Neural progenitor cell (in vitro differentiated cells): ENCODE data around the gene CRYBB1. TPM values are rescaled to one million over a fixed set of nuclear protein-coding genes. Genes with fewer than 3 reads are reported as not detected.

Experiments used
- DNase-seq: peaks from one replicate; pipeline ENCODE4 v3.0.0-alpha.2; 2016; ENCODE audit warnings: low spot score
- H2AFZ ChIP-seq: fragments of 200-600 bp; sonication (generic); replicated peaks from 2 replicates; pipeline ENCODE4 v1.6.1; 2016; ENCODE audit warnings: antibody characterized with exemption
- H3F3A ChIP-seq: fragments of 200-600 bp; sonication (generic); 2 replicates; pipeline ENCODE4 v1.6.1; 2016; ENCODE audit warnings: antibody characterized with exemption, low read depth
- H3K27ac ChIP-seq: fragments of 200-600 bp; sonication (generic); 2 replicates; pipeline ENCODE4 v1.5.1; 2016; ENCODE audit warnings: mild to moderate bottlenecking
- H3K27me3 ChIP-seq: fragments of 200-600 bp; sonication (generic); 2 replicates; pipeline ENCODE4 v1.6.1; 2016; ENCODE audit warnings: mild to moderate bottlenecking, moderate library complexity
- H3K36me3 ChIP-seq: fragments of 200-600 bp; sonication (generic); 2 replicates; pipeline ENCODE4 v1.5.1; 2016
- H3K4me1 ChIP-seq: fragments of 200-600 bp; sonication (generic); 2 replicates; pipeline ENCODE4 v1.6.1; 2016; ENCODE audit warnings: mixed run types
- H3K4me2 ChIP-seq: fragments of 200-600 bp; sonication (generic); 2 replicates; pipeline ENCODE4 v1.6.1; 2016
- H3K4me3 ChIP-seq: fragments of 200-600 bp; sonication (generic); 2 replicates; pipeline ENCODE4 v1.5.1; 2016
- H3K79me2 ChIP-seq: fragments of 200-600 bp; sonication (generic); 2 replicates; pipeline ENCODE4 v1.6.1; 2016; ENCODE audit warnings: low read depth
- H3K9ac ChIP-seq: fragments of 200-600 bp; sonication (generic); 2 replicates; pipeline ENCODE4 v1.6.1; 2016
- H3K9me3 ChIP-seq: fragments of 200-600 bp; sonication (generic); 2 replicates; pipeline ENCODE4 v1.5.1; 2016; ENCODE audit warnings: low read depth
- H4K20me1 ChIP-seq: fragments of 200-600 bp; sonication (generic); 2 replicates; pipeline ENCODE4 v1.6.1; 2016; ENCODE audit warnings: low read depth
- H3K27ac Mint-ChIP-seq: 3 replicates; pipeline ENCODE4 v1.8.0; 2021; ENCODE audit warnings: mixed read lengths
- H3K27me3 Mint-ChIP-seq: 2 replicates; pipeline ENCODE4 v1.8.0; 2022; ENCODE audit warnings: low read depth, mild to moderate bottlenecking, inconsistent platforms, moderate library complexity, mixed read lengths; ENCODE audit not compliant: insufficient read depth
- H3K36me3 Mint-ChIP-seq: 3 replicates; pipeline ENCODE4 v1.8.0; 2021; ENCODE audit warnings: mixed read lengths
- H3K4me1 Mint-ChIP-seq: 3 replicates; pipeline ENCODE4 v1.8.0; 2021; ENCODE audit warnings: mixed read lengths
- H3K4me3 Mint-ChIP-seq: 3 replicates; pipeline ENCODE4 v1.8.0; 2021; ENCODE audit warnings: mild to moderate bottlenecking, moderate library complexity, mixed read lengths
- H3K9me3 Mint-ChIP-seq: 3 replicates; pipeline ENCODE4 v1.8.0; 2020; ENCODE audit warnings: mixed read lengths
- CTCF ChIP-seq: fragments of 200-600 bp; sonication (generic); IDR thresholded peaks from 2 replicates; pipeline ENCODE4 v1.5.1; 2017; ENCODE audit warnings: antibody characterized with exemption, mild to moderate bottlenecking
- EZH2 ChIP-seq: fragments of 200-600 bp; sonication (generic); IDR thresholded peaks from 2 replicates; pipeline ENCODE4 v1.6.1; 2017; ENCODE audit warnings: antibody characterized with exemption, mild to moderate bottlenecking, moderate library complexity
- EZH2phosphoT487 ChIP-seq: fragments of 200-600 bp; sonication (generic); IDR thresholded peaks from 2 replicates; pipeline ENCODE4 v1.6.1; 2017; ENCODE audit warnings: antibody characterized with exemption
- total RNA-seq: library from RNA; depleted of rRNA; stranded (reverse); fragments of >200 nt; gene quantifications from 2 replicates; pipeline ENCODE4 v1.2.3, GENCODE V29; 2015; ENCODE audit warnings: low replicate concordance

CRYBB1 gene
- total RNA-seq, 1 donor from 2014 or later = not detected

GRCh38 chr22:26619510-26619909 is 1.7 kb upstream of the CRYBB1 start:
- Mint-ChIP-seq H3K36me3 (no peaks in the 10 kb centered on the region), H3K4me3 (no peak overlapping the region), H3K4me1 (peaks cover 45% of the 10 kb centered on the region), H3K27me3 (peaks cover 22% of the 10 kb centered on the region), H3K9me3 (no peaks in the 10 kb centered on the region), H3K27ac (no peak overlapping the region)
- no peaks in the 10 kb centered on the region for H3K9me3 ChIP-seq
- DNase-seq = no peak
- no peaks in the 10 kb centered on the region for H4K20me1 ChIP-seq
- no peak overlapping the region for H3K9ac ChIP-seq
- no peaks in the 10 kb centered on the region for H3K36me3 ChIP-seq
- H3K27me3 ChIP-seq = peaks cover 4% of the 10 kb centered on the region
- no peak overlapping the region for H3K27ac ChIP-seq
- no peak overlapping the region for H3K4me3 ChIP-seq
- H3K4me2 ChIP-seq = no peak overlapping the region
- H3F3A ChIP-seq = peaks cover 30% of the 10 kb centered on the region
- no peak for TF ChIP-seq EZH2
- TF ChIP-seq EZH2phosphoT487 = no peak
- TF ChIP-seq CTCF = no peak
- no peak overlapping the region for H2AFZ ChIP-seq
- H3K4me1 ChIP-seq = peaks cover 44% of the 10 kb centered on the region
- H3K79me2 ChIP-seq = no peaks in the 10 kb centered on the region

- Histone ChIP-seq H3K4me1 (peaks cover 52% of the 10 kb centered on the region), H2AFZ (no peak overlapping the region), H3K36me3 (no peaks in the 10 kb centered on the region), H3K27ac (no peak overlapping the region), H3K27me3 (peaks cover 14% of the 10 kb centered on the region), H3K4me3 (no peak overlapping the region), H3F3A (peaks cover 30% of the 10 kb centered on the region), H3K4me2 (no peak overlapping the region), H3K9me3 (no peaks in the 10 kb centered on the region), H4K20me1 (no peaks in the 10 kb centered on the region), H3K9ac (no peak overlapping the region), H3K79me2 (no peaks in the 10 kb centered on the region)
- peaks cover 55% of the 10 kb centered on the region for H3K4me1 Mint-ChIP-seq
- H3K9me3 Mint-ChIP-seq = no peaks in the 10 kb centered on the region
- TF ChIP-seq EZH2phosphoT487 = no peak
- no peak for TF ChIP-seq EZH2
- TF ChIP-seq CTCF = no peak
- no peaks in the 10 kb centered on the region for H3K36me3 Mint-ChIP-seq
- no peak for DNase-seq
- H3K27me3 Mint-ChIP-seq = peaks cover 27% of the 10 kb centered on the region
- no peak overlapping the region for H3K27ac Mint-ChIP-seq
- H3K4me3 Mint-ChIP-seq = no peak overlapping the region
Observed at GRCh38 chr22:26618455-26618854, 628 bp upstream of the CRYBB1 start.

- H3K9me3 Mint-ChIP-seq = no peaks in the 10 kb centered on the region
- Histone ChIP-seq H4K20me1 (no peaks in the 10 kb centered on the region), H3K9ac (no peak overlapping the region), H3K36me3 (no peaks in the 10 kb centered on the region), H3F3A (peaks cover 30% of the 10 kb centered on the region), H3K4me2 (peak overlapping the region; percentile 68), H3K79me2 (no peaks in the 10 kb centered on the region), H2AFZ (no peak overlapping the region), H3K4me3 (no peak overlapping the region), H3K27ac (peak overlapping the region; percentile 4), H3K9me3 (no peaks in the 10 kb centered on the region), H3K4me1 (peaks cover 46% of the 10 kb centered on the region), H3K27me3 (peaks cover 28% of the 10 kb centered on the region)
- no peak overlapping the region for H3K4me3 Mint-ChIP-seq
- TF ChIP-seq EZH2phosphoT487 (no peak), EZH2 (no peak), CTCF (no peak)
- H3K27ac Mint-ChIP-seq = peak overlapping the region; percentile 23
- peaks cover 65% of the 10 kb centered on the region for H3K4me1 Mint-ChIP-seq
- peak; percentile 35 for DNase-seq
- H3K36me3 Mint-ChIP-seq = no peaks in the 10 kb centered on the region
- peaks cover 20% of the 10 kb centered on the region for H3K27me3 Mint-ChIP-seq
Observed at GRCh38 chr22:26616650-26617049, 1.2 kb downstream of the CRYBB1 start.
